Daoy (cell line): ENCODE data around the gene FBXL19. TPM values are rescaled to one million over a fixed set of nuclear protein-coding genes. Genes with fewer than 3 reads are reported as not detected.
A peak's percentile ranks its signal among the peaks of the same experiment; 100 is the strongest.

Source experiments
- DNase-seq: peaks from one replicate; pipeline ENCODE4 v3.0.0-alpha.2; 2015; ENCODE audit warnings: low read depth
- total RNA-seq: library from RNA; depleted of rRNA; stranded (reverse); fragments of >200 nt; shearing (Covaris generic); gene quantifications from 2 replicates; pipeline ENCODE4 v1.2.3, GENCODE V29; 2014

FBXL19 gene
- total RNA-seq, 1 experiment from 2014 or later: 16.3 TPM

DNA sequence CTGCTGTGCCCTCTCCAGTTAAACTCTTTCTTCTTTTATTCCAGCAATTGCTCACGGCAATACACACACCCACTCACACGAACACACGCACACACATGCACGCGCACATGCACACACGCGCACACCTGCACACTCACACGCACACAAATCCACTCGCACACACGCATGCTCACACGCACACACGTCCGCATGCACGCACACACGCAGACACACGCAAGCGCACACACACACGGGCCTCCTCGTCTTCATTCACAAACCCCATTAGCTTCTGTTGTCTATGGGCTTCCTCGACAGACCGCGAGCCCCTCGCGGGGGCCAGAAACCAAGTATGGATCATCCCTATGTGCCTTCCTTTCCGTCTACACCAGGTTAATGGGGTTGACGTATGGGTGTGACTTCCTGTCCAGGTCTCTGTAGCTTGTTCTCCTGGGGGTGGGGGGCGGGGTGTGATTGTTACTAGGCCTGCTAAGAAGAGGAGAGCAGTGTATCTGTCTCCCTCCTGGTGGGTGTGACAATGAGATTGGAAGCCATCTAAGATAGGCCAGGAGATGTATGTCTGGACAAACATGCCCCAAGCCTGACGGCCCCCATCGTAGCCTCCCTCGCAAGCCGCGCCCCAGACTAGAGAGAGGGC is 27.6 kb upstream of the FBXL19 start:
- no peak for DNase-seq

DNA sequence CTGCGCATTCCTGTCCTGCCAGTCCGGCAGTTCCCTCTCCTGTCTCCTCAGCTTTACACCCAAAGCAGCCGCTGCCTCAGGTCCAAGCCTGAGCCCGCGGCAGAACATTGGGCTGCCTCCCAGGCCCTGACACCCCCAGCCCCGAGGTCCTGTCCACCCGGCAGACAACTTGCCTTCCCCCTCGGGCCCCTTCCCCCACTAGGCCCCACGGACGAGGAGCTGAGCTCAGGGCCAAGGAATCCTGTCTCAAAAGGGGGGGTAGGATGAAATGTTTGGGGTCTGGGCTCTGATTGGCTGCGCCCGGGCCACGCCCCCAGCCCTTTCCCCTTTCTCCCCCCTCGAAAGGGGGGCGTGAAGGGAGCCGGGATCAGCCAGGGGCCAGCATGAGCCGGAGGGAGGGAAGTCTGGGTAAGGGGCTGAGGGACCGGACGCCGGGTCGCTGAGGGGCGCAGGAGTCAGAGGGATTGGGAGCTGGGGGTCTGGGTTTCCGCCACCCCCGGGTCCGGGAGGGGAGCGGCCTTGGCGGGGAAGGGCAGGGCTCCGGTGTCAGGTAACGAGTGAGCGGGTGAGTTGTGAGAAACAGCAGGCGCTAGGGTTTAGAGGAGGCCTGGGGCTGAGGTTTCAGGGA is 27.0 kb upstream of the FBXL19 start, which contains the start of gene CTF1:
Gene CTF1, plus strand, starts transcription at position 354 of the 628 bp plus-strand sequence. Its CDS starts 30 bp downstream, at position 384.
- peak; percentile 67 for DNase-seq

DNA sequence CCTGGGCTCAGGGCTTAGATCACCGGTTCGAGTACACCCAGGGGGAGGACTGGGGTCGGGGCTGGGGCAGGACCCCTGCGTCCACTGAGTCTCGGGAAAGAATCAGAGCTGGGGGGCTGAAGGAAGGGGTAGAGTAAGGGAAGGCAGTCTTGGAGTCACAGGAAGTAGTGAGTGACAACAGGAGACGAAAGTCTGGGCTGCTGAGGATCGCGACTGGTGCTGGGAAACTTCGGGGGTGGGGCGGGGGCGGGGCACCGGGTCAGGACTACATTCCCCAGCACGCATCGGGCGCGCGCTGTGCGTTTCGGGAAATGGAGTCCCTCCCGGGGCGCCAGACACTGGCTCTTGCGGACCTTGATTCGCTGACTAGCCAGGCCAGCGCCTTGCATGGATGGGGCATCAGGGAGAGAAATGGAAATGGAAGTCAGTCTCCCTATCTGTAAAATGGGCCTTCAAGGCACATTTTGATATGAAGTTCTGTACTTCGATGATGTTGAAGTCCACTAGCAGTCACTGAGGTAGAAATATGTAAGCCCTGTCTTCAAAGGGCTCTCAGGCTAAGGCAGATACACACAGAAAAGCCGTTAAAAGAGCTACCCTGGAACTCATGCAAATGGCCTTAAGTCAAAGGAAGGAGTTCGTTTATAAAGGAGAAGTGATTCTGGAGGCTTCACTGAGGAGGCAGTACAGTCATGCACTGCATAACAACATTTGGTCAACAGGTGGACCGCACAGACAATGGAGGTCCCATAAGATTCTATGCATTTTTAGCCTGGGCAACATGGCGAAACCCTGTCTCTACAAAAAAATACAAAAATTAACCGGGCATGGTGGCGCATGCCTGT is 26.3 kb upstream of the FBXL19 start:
- DNase-seq: peak; percentile 92

DNA sequence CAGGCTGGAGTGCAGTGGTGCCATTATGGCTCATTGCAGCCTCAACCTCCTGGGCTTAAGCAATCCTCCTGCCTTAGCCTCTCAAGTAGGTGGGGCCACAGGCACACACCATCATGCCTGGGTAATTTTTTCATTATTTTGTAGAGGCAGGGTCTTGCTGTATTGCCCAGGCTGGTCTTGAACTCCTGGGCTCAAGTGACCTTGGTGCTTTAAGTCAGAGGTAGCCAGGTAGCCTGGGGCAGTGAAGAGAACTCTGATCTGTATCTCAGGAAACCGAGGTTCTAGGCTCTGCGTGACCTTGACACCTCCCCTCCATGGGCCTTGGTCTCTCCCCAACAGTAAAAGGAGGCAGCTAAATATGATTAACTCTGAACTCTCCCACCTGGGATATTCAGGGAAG is 23.6 kb upstream of the FBXL19 start:
- no peak for DNase-seq

DNA sequence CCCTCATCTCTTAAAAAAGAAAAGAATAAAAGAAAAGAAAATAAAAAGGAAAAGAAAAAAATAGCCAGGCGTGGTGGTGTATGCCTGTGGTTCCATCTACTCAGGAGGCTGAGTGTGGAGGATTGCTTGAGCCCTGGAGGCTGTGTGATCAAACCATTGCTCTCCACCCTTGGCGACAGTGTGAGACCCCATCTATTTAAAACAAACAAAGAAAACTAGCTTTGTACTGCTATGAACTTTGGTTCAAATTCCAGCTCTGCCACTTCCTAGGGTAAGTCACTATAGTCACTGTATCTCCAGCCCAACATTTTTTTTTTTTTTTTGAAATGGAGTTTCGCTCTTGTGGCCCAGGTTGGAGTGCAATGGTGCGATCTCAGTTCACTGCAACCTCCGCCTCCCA is 22.8 kb upstream of the FBXL19 start:
- no peak for DNase-seq

DNA sequence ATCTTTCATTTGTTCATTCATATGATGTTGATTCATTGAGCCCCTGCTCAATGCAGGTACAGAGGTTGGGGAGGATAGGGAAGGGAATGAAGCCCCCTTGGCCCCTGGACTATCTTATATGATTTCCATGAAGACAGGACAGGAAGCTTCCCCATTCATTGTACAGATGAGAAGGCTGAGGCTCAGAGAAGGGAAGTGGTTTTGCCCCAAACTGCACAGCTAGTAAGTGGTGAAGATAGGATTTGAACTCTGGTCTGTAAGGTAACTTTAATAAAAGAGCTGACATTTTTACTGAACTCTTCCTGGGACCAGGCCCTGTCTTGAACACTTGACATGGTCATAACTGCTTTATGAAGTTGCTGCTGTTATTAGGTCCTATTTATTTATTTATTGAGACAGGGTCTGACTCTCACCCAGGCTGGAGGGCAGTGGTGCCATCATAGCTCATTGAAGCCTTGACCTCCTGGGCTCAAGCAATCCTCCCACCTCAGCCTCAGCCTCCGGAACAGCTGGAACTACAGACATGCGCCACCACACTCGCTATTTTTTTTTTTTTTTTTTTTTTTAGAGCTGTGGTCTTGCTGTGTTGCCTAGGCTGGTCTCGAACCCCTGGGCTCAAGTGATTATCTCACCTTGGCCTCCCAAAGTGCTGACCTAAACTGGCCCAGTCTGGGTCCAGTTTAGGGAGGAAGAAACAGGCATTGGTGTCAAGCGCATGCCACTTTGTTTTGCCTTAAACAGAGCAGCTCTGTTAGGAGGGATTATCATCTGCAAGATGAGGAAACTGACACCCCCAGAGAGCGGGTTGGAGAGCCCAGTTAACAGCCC is 22.0 kb upstream of the FBXL19 start:
- DNase-seq: no peak

DNA sequence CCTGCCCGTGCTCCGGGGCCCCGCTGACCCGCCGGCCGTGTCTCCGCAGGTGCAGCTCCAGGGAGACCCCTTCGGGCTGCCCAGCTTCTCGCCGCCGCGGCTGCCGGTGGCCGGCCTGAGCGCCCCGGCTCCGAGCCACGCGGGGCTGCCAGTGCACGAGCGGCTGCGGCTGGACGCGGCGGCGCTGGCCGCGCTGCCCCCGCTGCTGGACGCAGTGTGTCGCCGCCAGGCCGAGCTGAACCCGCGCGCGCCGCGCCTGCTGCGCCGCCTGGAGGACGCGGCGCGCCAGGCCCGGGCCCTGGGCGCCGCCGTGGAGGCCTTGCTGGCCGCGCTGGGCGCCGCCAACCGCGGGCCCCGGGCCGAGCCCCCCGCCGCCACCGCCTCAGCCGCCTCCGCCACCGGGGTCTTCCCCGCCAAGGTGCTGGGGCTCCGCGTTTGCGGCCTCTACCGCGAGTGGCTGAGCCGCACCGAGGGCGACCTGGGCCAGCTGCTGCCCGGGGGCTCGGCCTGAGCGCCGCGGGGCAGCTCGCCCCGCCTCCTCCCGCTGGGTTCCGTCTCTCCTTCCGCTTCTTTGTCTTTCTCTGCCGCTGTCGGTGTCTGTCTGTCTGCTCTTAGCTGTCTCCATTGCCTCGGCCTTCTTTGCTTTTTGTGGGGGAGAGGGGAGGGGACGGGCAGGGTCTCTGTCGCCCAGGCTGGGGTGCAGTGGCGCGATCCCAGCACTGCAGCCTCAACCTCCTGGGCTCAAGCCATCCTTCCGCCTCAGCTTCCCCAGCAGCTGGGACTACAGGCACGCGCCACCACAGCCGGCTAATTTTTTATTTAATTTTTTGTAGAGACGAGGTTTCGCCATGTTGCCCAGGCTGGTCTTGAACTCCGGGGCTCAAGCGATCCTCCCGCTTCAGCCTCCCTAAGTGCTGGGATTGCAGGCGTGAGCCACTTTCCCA is 21.1 kb upstream of the FBXL19 start:
- DNase-seq: peak; percentile 70

DNA sequence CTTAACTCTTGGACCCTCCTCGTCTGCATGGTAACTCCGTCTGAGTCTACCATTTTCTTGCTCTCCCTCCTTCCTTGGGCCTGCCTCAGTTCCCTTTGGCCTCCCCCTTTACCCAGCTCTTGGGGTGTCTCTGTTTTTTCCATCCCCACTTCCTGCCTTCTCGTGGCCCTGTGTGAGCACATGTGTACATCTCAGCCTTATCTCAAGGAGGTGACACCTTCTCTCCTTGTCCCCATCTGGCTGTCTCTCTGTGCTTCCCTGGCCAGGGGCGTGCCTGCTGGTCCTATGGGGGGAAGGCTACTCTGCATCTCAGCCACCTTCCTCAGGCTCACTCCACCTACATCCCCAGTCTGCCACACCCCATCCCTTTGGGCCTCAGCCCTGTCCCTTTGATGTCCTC is 20.4 kb upstream of the FBXL19 start:
- DNase-seq: no peak

DNA sequence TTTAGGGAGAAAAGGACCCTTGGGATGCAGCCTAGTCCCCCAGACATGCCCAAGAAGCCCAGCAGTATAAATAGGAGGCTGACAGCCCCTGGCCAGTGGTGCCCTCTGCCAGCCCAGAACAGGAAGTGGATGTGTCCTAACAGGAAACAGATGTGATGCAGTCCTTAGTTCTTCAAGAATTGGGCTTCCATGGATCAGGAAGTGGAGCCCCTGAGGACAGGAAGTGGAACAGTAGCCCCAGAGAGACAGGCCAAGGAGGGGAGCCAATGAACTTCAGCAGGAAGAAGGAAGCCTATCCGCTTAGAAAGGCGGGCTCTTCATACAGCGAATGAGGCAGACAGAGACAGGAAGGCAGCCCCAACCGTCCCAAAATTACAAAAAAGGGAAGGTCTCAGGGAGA is 19.8 kb upstream of the FBXL19 start:
- no peak for DNase-seq

DNA sequence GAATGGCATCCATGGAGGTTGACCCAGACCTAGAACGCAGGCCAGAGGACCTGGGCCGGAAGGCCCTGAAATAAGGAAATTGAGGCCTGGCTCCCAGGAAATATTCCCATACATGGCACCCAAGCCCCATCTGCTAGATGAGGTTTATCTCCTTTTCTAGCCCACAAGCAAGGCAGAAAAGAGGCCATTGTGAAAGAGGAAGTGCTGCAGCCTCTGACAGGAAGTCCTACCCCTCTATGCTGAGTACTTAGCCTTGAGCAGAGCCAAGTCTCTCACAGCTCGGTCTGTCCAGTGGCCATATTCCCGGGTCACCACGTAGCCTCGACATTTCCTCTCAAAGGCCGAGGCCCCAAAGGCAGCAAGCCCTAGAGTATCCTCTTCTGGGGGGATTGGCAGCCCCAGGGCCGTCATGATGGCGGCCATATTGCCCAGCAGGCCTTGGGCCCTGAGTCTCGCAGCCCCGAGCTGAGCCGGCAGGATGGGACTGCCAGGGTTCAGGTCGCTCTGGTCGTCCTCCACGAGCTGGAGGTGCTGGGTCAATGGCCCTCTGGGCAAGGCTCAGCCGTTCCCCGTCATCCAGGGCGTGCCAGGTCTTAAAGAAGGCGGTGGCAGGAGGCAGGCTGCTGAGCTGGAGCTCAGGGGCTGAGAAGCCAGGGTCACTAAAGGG is 19.1 kb upstream of the FBXL19 start:
- DNase-seq: no peak

DNA sequence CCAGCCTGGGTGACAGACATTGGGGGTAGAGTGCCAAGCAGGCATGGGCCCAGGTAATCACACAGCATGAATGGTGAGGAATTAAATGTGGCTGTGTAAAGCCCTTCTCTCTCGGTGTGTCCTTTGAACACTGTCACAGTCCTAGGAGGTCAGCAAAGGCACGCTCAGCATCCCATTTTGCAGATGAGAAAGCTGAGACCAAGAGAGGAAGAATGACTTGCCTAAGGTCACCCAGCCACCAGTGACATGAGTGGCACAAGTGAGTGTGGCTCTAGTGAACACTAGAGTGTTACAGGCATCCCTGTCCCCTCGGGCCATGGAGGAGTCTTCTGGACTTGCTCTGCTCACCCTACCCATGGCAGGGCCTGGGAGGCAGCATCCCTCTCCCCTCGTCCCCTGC is 16.3 kb upstream of the FBXL19 start:
- DNase-seq: no peak

DNA sequence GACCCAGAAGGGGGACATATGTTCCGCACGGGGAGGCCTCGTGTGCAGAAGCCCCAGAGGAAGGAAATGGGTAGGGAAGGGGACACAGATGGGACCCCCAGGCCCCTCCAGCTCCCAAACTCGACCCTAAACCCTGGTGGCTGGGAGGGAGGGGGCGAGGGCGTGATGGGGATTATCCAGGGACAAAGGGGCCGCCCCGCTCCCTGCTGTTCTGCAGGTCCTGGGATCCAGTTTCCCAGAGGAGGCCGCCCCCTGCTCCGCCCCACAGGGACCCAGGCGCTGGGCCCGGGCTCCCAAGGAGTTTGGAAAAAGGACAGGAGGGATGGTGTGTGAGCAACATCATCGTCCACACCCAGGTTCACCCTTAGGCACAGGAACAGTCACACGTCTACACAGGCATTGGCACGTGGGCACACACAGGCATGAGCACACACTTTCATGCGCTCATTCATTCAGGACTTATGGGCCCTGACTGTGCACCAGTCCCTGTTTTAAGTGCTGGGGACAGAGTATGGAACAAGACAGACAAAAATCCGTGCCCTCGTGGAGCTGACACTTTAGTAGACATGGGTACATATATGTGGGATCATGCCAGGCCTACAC is 12.8 kb upstream of the FBXL19 start:
- no peak for DNase-seq

DNA sequence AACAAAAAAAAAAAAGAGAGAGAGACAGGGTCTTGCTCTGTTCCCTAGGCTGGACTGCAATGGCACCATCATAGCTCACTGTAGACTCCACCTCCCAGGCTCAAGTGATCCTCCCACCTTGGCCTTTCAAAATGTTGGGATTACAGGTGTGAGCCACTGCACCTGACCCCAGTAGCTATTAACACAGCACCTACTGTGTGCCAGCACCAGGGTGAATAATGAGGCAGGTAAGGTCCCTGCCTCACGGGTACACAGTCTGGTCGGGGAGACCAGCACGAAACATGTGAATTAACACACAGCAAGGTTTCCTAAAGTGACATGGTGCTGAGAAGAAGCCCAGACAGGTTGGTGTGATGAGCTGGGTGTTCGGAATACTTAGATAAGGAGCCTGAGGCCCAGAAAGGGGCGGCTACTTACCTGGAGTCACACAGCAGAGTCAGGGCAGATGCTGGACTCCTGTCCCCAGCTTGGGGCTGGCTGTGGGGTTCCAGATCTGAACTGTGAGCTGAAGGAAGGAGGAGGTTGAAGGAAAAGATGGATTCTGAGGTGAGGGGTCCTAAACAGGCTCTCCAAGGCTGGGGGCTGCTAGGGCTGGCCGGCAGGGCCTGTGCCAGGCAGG is 10.5 kb upstream of the FBXL19 start:
- DNase-seq: no peak

DNA sequence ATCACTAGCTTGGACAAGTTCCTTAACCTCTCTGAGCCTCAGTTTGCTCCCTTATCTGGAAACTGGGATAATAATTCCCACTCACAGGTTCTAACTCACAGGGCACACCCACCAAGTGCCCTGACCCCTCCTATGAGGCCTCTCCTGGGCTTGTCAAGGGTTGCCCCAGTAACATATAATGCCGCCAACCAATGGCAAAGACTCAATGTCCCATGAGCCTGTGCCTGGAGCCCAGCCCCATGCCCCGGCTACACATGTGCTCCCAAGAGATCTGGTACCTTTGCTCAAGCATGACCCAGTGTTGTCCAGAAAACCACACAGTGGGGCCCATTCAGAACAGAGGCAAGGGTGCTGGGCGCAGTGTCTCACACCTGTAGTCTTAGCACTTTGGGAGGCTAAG is 8.5 kb upstream of the FBXL19 start:
- DNase-seq: no peak

DNA sequence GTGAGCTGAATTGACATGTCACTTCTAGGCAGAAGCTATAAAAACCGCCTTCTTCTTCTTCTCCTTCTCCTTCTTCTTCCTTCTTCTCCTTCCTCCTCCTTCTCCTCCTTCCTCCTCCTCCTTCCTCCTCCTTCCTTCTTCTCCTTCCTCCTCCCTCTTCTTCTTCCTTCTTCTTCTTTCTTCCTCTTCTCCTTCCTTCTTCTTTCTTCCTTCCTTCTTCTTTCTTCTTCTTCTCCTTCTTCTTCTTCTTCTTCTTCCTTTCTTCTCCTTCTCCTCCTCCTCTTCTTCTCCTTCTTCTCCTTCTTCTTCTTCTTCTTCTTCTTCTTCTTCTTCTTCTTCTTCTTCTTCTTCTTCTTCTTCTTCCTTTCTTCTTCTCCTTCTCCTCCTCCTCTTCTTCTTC is 4.8 kb upstream of the FBXL19 start:
- no peak for DNase-seq

DNA sequence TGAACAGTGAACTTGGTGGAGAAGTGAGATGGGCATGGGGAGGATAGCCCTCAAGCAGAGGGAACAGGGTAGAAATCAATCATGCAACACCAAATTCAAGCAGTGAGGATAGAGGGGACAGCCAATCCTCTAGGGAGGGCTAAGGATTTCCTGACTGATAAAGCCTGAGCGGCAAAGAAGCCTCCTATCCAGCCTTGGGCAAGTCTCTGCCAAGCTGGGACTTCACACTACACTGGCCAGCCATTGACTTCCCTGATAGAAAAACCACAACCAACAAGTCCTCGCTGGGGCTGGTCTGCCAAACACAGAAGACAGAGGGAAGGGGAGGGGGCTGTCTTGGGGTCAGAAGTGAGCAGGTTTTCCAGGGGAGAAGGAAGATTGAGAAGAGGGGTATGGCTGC is 2.5 kb upstream of the FBXL19 start:
- DNase-seq: no peak

DNA sequence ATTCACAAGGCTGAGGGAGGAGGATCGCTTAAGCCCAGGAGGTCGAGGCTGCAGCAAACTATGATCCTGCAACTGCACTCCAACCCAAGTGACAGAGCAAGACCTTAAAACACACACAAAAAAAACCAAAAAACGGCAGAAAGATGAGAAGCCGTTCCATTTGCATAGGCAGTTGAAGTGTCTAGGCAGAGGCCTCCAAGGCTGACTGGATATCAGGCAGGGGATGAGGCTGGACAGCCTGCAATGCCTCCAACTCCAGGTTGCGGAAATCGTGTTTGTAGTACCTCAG is 2.0 kb upstream of the FBXL19 start:
- no peak for DNase-seq

DNA sequence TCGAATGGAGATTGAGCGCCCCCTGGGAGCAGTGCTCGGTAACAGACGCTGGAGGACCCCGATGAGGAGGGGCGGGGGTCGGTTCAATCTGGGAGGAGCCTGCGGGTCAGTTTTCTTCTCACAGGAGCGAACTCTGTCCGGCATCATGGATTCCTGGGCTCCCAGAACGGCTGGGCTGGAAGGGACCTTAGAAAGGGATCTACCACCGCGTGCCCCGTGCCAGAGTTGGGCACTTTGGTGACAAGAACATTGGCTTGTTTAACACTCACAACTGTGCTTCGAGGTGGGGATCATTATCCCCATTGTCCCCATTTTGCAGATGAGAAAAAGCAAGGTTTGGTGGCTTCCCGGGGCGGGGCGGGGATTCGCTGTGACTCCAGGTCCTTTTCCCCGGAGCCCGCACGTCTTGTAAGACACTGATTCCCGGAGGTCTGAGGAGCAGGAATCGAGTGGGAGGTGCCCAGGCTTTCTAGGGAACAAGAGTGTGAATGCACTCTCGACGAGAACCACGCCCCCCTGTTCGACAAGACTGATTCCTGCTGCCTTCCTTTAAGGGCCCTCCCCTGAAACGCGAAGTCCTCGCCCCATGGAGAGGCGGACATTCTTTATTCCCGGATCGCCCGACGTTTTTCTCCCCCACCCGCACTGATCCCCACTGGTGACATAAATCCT is 1.5 kb upstream of the FBXL19 start:
- DNase-seq: peak; percentile 86

DNA sequence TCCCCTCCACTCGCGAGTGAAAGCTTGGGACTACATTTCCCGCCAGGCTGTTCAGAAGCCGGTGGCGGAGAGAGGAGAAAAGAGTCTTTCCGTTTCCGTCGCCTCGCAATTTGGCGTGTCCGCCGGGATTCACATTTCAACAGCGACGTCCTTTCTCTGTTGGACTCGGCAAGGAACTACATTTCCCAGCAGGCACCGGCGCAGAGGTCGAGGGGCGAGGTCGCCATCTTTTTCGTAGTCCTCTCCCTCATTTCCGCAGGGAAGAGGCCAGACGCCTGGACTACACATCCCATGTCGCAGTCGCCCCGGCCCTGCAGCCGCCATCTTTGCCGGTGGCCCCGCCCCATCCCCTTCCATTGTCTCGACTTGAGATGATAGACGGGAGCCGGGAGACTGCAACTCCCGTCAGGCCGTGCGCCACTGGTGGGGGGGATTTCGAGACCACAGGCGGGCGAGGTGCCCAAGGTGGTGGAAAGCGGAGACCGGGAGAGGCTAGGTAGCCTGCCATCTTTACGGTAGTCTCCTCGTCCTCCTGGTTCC is 882 bp upstream of the FBXL19 start:
- DNase-seq: peak; percentile 99
